Measurements from ENCODE around the gene INPP5B.

DNA sequence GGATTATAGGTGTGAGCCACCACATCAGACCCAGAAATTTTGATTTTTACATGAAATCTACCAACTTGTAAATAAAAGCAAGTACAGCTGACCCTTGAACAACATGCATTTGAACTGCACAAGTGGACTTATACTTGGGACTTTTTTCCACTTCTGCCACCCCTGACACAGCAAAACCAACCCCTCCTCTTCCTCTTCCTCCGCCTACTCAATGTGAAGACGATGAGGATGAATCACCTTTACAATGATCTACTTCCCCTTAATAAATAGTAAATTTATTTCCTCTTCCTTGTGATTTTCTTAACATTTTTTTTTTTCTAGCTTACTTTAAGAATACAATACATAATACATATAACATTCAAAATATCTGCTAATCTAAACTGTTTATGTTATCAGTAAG is 121.3 kb downstream of the INPP5B start:
- TF ChIP-seq POLR2A (IDR thresholded peaks at IDR 0.05; ENCODE audit: low read length) (no peak), GATA1 (IDR thresholded peaks at IDR 0.05; ENCODE audit: low read depth, low read length) (no peak)

Measured in erythroblast (primary cell).